Activated B cell treated with CpG ODN at 0.5 μM for 24 hours (primary cell): ENCODE results near the gene TRIM17. TPM values are rescaled to one million over a fixed set of nuclear protein-coding genes. Genes with fewer than 3 reads are reported as not detected.
A peak's percentile ranks its signal among the peaks of the same experiment; 100 is the strongest.

Experiments used
- ATAC-seq: fragments of 200-7000 bp; cut with Tn5 transposase; one replicate; pipeline ENCODE4 v1.10.0; 2021; ENCODE audit warnings: low read depth, mild to moderate bottlenecking, moderate library complexity
- CTCF ChIA-PET: fragments of 350-600 bp; sonication (Branson Sonifier 250); formaldehyde crosslinking; loops from one replicate; lab custom pipeline; 2021; ENCODE audit warnings: antibody characterized with exemption; lab: Charles Lee
- POLR2A ChIA-PET: fragments of 350-600 bp; sonication (Branson Sonifier 250); formaldehyde crosslinking; loops from one replicate; lab custom pipeline; 2021; ENCODE audit warnings: antibody characterized with exemption; lab: Charles Lee
- DNase-seq: peaks from one replicate; pipeline ENCODE4 v3.0.0; 2022
- H3K27ac Mint-ChIP-seq: one replicate; pipeline ENCODE4 v1.8.0; 2020; ENCODE audit warnings: mixed read lengths
- H3K27me3 Mint-ChIP-seq: one replicate; pipeline ENCODE4 v1.8.0; 2021; ENCODE audit warnings: mixed read lengths
- H3K36me3 Mint-ChIP-seq: one replicate; pipeline ENCODE4 v1.8.0; 2021; ENCODE audit warnings: low read depth, mixed read lengths
- H3K4me1 Mint-ChIP-seq: one replicate; pipeline ENCODE4 v1.8.0; 2021; ENCODE audit warnings: mixed read lengths
- H3K4me3 Mint-ChIP-seq: one replicate; pipeline ENCODE4 v1.8.0; 2020; ENCODE audit warnings: mild to moderate bottlenecking, mixed read lengths
- H3K9me3 Mint-ChIP-seq: one replicate; pipeline ENCODE4 v1.8.0; 2020; ENCODE audit warnings: mixed read lengths
- CTCF ChIP-seq: fragments of 200-600 bp; IDR thresholded peaks from one replicate; pipeline ENCODE4 v1.8.0; 2022; ENCODE audit warnings: antibody characterized with exemption, mild to moderate bottlenecking
- intact Hi-C: fragments of 100-400 bp; cut with micrococcal nuclease; formaldehyde crosslinking; loops from one replicate; pipeline ENCODE4 v1.15.1; 2024
- total RNA-seq: library from RNA; stranded (reverse); gene quantifications from 2 replicates; pipeline ENCODE4 v1.2.3, GENCODE V29; 2022

Gene TRIM17
- total RNA-seq, 1 donor from 2014 or later = not detected

DNA sequence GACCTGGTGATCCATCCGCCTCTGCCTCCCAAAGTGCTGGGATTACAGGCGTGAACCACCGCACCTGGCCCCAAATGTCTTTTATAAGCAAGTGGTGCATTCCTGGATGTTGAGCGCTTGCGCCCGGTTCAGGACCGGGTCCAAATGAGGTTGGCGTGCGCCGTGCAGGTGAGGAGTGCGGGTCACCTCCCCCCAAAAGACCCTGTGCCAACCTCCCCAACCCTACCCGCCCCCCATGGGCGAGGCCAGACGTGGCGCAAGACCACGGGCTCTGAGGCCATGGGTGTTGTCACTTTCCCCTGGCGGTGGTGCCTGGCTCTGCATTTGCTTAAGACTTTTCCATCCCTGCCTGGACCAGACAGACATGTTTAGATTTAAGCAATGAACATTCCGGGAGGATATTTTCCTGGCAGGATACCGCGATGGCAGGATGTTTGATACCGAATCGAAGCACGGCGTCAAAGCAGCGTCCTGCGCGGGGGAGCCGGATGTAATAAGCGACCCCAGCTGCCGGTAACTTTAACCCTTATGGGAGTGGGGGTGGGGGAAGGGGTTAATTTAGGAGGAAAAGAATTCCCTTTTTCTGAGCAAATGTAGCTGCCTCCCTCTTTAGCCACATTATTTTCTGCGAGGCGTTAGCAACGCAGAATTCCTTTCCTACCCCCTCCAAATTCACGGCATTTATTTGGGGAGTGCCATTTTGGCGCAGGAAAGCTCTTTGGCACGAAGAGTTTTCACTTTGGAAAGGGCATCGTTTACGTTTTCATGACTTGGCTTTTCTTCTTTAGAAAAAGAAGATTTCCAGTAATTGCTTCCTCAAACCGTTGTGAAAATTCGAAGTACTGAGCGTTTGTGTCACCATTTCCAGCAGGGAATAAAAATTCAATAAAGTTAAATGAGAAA lies 42.7 kb upstream of the TRIM17 start:
- CTCF ChIA-PET = no interaction called here

DNA sequence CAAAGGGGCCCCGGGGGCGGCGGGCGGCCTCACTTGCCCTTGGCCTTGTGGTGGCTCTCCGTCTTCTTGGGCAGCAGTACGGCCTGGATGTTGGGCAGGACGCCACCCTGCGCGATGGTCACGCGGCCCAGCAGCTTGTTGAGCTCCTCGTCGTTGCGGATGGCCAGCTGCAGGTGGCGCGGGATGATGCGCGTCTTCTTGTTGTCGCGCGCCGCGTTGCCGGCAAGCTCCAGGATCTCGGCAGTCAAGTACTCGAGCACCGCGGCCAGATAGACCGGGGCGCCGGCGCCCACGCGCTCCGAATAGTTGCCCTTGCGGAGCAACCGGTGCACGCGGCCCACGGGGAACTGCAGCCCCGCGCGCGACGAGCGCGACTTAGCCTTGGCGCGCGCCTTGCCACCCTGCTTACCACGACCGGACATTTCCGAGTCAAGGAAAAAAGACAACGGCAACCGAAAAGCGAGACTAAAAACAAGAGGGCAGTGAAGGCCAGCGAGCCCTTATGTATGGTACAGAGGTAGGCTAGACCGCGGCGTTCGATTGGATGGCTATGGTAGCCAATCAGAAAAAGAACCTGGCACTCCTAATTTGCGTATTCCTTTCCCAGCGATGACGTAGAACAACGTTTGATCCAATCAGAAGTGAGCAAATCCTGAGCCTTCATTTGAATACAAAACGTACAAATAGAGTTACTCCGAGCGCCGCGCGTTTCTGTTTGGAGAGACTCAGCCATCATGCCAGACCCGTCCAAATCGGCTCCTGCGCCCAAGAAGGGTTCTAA lies 40.9 kb upstream of the TRIM17 start:
- Mint-ChIP-seq H3K27ac (peak overlapping the region; percentile 89), H3K4me1 (peaks cover 25% of the 10 kb centered on the region), H3K36me3 (no peaks in the 10 kb centered on the region), H3K9me3 (no peaks in the 10 kb centered on the region), H3K4me3 (peak overlapping the region; percentile 89), H3K27me3 (peaks cover 26% of the 10 kb centered on the region)
- ATAC-seq (peak; percentile 85), DNase-seq (peak; percentile 53)
- ChIA-PET CTCF (interaction anchor here (1.6 kb wide), 1 partner anchor 8 kb away, joined by 3 read pairs; no protein-coding TSS in a partner anchor), POLR2A (interaction anchor here (0.5 to 2.5 kb wide), 9 partner anchors 29 to 458 kb away, joined by 3 to 23 read pairs (median 4); partner anchors contain the start of genes IBA57, RNF187 and TRIM11)
- intact Hi-C loops = loop anchor here (1.0 to 2.0 kb wide), 6 partner anchors 8 to 327 kb away; no protein-coding TSS in a partner anchor
- no peak for TF ChIP-seq CTCF

More for the DNA sequence above, 42.7 kb upstream of the TRIM17 start:
- intact Hi-C loops = loop anchor here (2.0 kb wide), 3 partner anchors 247 to 329 kb away; no protein-coding TSS in a partner anchor
- Mint-ChIP-seq H3K36me3 (no peaks in the 10 kb centered on the region), H3K9me3 (no peaks in the 10 kb centered on the region), H3K4me1 (peaks cover 37% of the 10 kb centered on the region), H3K27me3 (peaks cover 38% of the 10 kb centered on the region), H3K27ac (peak overlapping the region; percentile 89), H3K4me3 (peak overlapping the region; percentile 89)
- no peak for ATAC-seq
- POLR2A ChIA-PET = interaction anchor here (0.6 to 2.5 kb wide), 5 partner anchors 27 to 349 kb away, joined by 3 to 23 read pairs (median 4); partner anchors contain the start of gene RNF187
- peak; percentile 22 for DNase-seq
- no peak for TF ChIP-seq CTCF

DNA sequence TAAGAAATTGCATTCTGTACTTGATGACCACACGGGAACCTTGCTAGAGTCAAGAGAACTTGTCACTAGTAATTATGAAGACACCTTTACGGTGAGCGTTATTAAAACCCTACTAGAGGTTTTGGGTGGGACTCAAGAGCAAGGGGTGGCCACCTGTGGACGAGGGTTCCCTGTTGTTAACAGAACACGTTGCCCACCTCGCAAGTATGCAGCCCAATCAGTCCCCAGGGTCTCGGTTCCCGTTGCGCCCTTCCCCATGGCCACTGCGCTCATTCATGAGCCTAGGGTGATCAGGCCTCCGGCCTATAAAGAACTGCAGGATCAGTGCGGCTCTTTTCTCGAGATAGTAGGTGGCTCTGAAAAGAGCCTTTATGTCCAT lies 40.3 kb upstream of the TRIM17 start:
- no peak for TF ChIP-seq CTCF
- Mint-ChIP-seq H3K27ac (peak overlapping the region; percentile 89), H3K4me1 (peaks cover 25% of the 10 kb centered on the region), H3K36me3 (no peaks in the 10 kb centered on the region), H3K27me3 (peaks cover 20% of the 10 kb centered on the region), H3K9me3 (no peaks in the 10 kb centered on the region), H3K4me3 (peak overlapping the region; percentile 89)
- ChIA-PET POLR2A (interaction anchor here (0.5 to 2.5 kb wide), 6 partner anchors 30 to 292 kb away, joined by 4 to 23 read pairs (median 6); partner anchors contain the start of genes IBA57, RNF187 and TRIM11), CTCF (interaction anchor here (1.6 kb wide), 1 partner anchor 8 kb away, joined by 3 read pairs; no protein-coding TSS in a partner anchor)
- ATAC-seq (peak; percentile 1), DNase-seq (no peak)
- intact Hi-C loops = loop anchor here (1.0 to 2.0 kb wide), 3 partner anchors 8 to 50 kb away; no protein-coding TSS in a partner anchor

DNA sequence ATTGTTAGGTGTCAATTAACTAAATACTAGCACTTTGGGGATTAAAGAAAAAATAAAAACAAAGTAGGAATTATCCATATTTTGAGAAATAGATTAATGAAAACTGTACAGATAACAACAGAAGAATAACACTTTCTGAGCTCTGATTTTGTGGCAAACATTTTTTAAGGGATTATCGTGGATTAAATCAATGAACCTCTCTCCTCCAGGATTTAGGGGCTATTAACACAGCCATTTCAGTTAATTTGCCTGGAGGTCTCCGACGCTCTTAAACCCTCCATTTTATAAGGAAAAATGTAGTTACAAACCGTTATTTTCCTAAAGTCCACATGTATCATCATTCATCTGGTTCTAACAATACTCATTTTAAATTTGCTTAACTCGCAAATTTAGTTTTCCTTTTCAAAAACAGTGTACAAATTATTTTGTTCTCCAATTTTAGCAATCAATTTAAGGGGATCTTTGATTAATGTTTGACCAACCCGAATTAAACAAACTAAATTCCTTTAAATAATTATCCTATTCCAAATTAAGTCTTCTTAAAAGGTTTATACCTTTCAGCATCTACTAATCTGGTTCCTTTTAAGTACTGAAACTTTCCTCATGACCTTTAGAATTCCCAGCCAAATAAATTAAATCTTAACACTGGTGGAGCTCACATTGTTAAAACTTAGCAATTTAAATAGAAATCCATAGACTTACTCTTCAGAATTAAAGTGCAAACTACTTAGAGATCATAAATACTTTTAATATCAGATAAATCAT lies 39.8 kb upstream of the TRIM17 start:
- Mint-ChIP-seq H3K4me1 (peaks cover 25% of the 10 kb centered on the region), H3K9me3 (no peaks in the 10 kb centered on the region), H3K4me3 (peak overlapping the region; percentile 89), H3K36me3 (no peaks in the 10 kb centered on the region), H3K27me3 (peaks cover 17% of the 10 kb centered on the region), H3K27ac (peak overlapping the region; percentile 89)
- no peak for ATAC-seq
- DNase-seq = no peak
- intact Hi-C loops = loop anchor here (1.0 to 2.0 kb wide), 3 partner anchors 9 to 49 kb away; no protein-coding TSS in a partner anchor
- POLR2A ChIA-PET = interaction anchor here (1.5 kb wide), 1 partner anchor 50 kb away, joined by 4 read pairs; the partner anchor contains the start of gene TRIM11
- TF ChIP-seq CTCF = no peak
- CTCF ChIA-PET = interaction anchor here (1.6 kb wide), 1 partner anchor 9 kb away, joined by 3 read pairs; no protein-coding TSS in a partner anchor
